Trophoblast cell (in vitro differentiated cells and primary cell): ENCODE data around the gene TMCC1.
A peak's percentile ranks its signal among the peaks of the same experiment; 100 is the strongest.

Experiments
- DNase-seq, 2 donors: peaks; one replicate each; pipeline ENCODE4 v3.0.0-alpha.2; 2016
- H2AFZ ChIP-seq: 2 replicates; pipeline ENCODE4 v1.6.1; 2013; ENCODE audit warnings: low read length, moderate library complexity, mild to moderate bottlenecking; ENCODE audit not compliant: insufficient read depth, poor library complexity
- H2AK5ac ChIP-seq: 2 replicates; pipeline ENCODE4 v1.6.1; 2013; ENCODE audit warnings: mild to moderate bottlenecking, low read length
- H2BK120ac ChIP-seq: 2 replicates; pipeline ENCODE4 v1.6.1; 2013; ENCODE audit warnings: low read length, mild to moderate bottlenecking, moderate library complexity; ENCODE audit not compliant: insufficient read depth, poor library complexity
- H2BK12ac ChIP-seq: 2 replicates; pipeline ENCODE4 v1.6.1; 2013; ENCODE audit warnings: mild to moderate bottlenecking, low read length, moderate library complexity
- H2BK5ac ChIP-seq: 2 replicates; pipeline ENCODE4 v1.6.1; 2013; ENCODE audit warnings: low read length, low read depth, moderate library complexity, mild to moderate bottlenecking; ENCODE audit not compliant: poor library complexity
- H3K14ac ChIP-seq: 2 replicates; pipeline ENCODE4 v1.6.1; 2013; ENCODE audit warnings: mild to moderate bottlenecking, low read length
- H3K18ac ChIP-seq: 2 replicates; pipeline ENCODE4 v1.6.1; 2013; ENCODE audit warnings: mild to moderate bottlenecking, low read length
- H3K23ac ChIP-seq: 2 replicates; pipeline ENCODE4 v1.6.1; 2013; ENCODE audit warnings: low read length
- H3K27ac ChIP-seq: 2 replicates; pipeline ENCODE4 v1.5.1; 2013; ENCODE audit warnings: low read depth, mild to moderate bottlenecking, inconsistent platforms, low read length, moderate library complexity
- H3K27me3 ChIP-seq: 2 replicates; pipeline ENCODE4 v1.6.1; 2013; ENCODE audit warnings: inconsistent platforms, mild to moderate bottlenecking, low read length, moderate library complexity; ENCODE audit not compliant: insufficient read depth
- H3K36me3 ChIP-seq, 2 experiments: 1 replicate in 1 of 2; 2 replicates in 1 of 2; pipeline ENCODE4 v1.6.1; 2013; ENCODE audit warnings: low read length in 2 of 2, mild to moderate bottlenecking in 2 of 2, moderate library complexity in 1 of 2; ENCODE audit not compliant: insufficient read depth in 2 of 2, control insufficient read depth in 1 of 2
- H3K4ac ChIP-seq: 2 replicates; pipeline ENCODE4 v1.6.1; 2013; ENCODE audit warnings: low read depth, mild to moderate bottlenecking, low read length, moderate library complexity
- H3K4me1 ChIP-seq, 2 experiments: 1 replicate in 1 of 2; 2 replicates in 1 of 2; pipeline ENCODE4 v1.6.1; 2013; ENCODE audit warnings: low read length in 2 of 2, mild to moderate bottlenecking in 2 of 2, moderate library complexity in 1 of 2; ENCODE audit not compliant: insufficient read depth in 2 of 2, control insufficient read depth in 1 of 2
- H3K4me2 ChIP-seq: 2 replicates; pipeline ENCODE4 v1.6.1; 2013; ENCODE audit warnings: inconsistent platforms, mild to moderate bottlenecking, low read length, moderate library complexity
- H3K4me3 ChIP-seq: 2 replicates; pipeline ENCODE4 v1.5.1; 2013; ENCODE audit warnings: mild to moderate bottlenecking, low read depth, low read length, inconsistent platforms
- H3K79me1 ChIP-seq: one replicate; pipeline ENCODE4 v1.6.1; 2013; ENCODE audit warnings: low read length
- H3K79me2 ChIP-seq: 2 replicates; pipeline ENCODE4 v1.6.1; 2013; ENCODE audit warnings: low read length, mild to moderate bottlenecking; ENCODE audit not compliant: control insufficient read depth, insufficient read depth, poor library complexity
- H3K9ac ChIP-seq: 2 replicates; pipeline ENCODE4 v1.6.1; 2013; ENCODE audit warnings: mild to moderate bottlenecking, low read length
- H3K9me3 ChIP-seq: 2 replicates; pipeline ENCODE4 v1.6.1; 2013; ENCODE audit warnings: low read depth, mild to moderate bottlenecking, control low read depth, inconsistent platforms, low read length; ENCODE audit not compliant: insufficient read depth
- H4K12ac ChIP-seq: 2 replicates; pipeline ENCODE4 v1.6.1; 2013; ENCODE audit warnings: low read depth, mild to moderate bottlenecking, low read length, moderate library complexity
- H4K8ac ChIP-seq: 2 replicates; pipeline ENCODE4 v1.6.1; 2013; ENCODE audit warnings: low read depth, mild to moderate bottlenecking, low read length, moderate library complexity
- H4K91ac ChIP-seq: one replicate; pipeline ENCODE4 v1.6.1; 2013; ENCODE audit warnings: low read depth, mild to moderate bottlenecking, low read length, moderate library complexity
- WGBS: extraction: QIAGEN DNeasy Blood & Tissue Kit; methylation state at CpG from one replicate; pipeline ENCODE4 v1.1.7; 2013; ENCODE audit warnings: missing lambda C conversion rate; ENCODE audit not compliant: insufficient read length, insufficient coverage; ENCODE audit errors: extremely low coverage; 5-methylcytosine and 5-hydroxymethylcytosine counted together

Gene TMCC1

DNA sequence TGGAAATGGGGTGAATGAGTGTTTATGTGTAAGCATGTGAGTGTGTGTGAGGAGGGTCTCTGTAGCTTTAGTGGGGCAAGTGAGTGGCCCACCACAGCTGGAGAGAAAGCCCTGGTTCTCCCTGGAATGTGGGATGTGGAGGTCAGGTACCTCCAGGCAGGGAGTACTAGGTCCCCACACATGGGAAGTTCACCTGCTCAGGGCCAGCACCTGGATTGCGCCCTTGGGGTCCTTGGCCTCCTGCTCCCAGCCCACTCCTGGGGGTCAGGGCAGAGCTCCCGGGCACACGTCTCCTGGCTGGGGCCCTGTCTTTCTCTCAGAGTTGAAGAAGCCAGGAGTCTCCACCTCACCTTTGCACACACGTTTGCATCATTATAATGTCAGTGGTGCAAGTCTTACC, 40.0 kb upstream of the TMCC1 start:
- H3K36me3 ChIP-seq: no peaks in the 10 kb centered on the region
- H4K8ac ChIP-seq: no peak overlapping the region
- H3K14ac ChIP-seq: no peak overlapping the region
- no peak overlapping the region for H4K12ac ChIP-seq
- no peak overlapping the region for H3K18ac ChIP-seq
- no peaks in the 10 kb centered on the region for H3K79me2 ChIP-seq
- H3K4me2 ChIP-seq: no peak overlapping the region
- H2BK120ac ChIP-seq: no peak overlapping the region
- no peak overlapping the region for H3K9ac ChIP-seq
- H3K4me1 ChIP-seq: no peaks in the 10 kb centered on the region
- peak overlapping the region; percentile 76 for H3K23ac ChIP-seq
- H3K4me3 ChIP-seq: no peak overlapping the region
- no peak for DNase-seq
- H2AK5ac ChIP-seq: no peak overlapping the region
- H3K79me1 ChIP-seq: peaks cover 1% of the 10 kb centered on the region
- H3K27me3 ChIP-seq: no peaks in the 10 kb centered on the region
- no peak overlapping the region for H2AFZ ChIP-seq
- H2BK12ac ChIP-seq: no peak overlapping the region
- H3K27ac ChIP-seq: no peak overlapping the region
- peaks cover 2% of the 10 kb centered on the region for H3K9me3 ChIP-seq
- H4K91ac ChIP-seq: no peak overlapping the region
- H3K4ac ChIP-seq: no peak overlapping the region
- no peak overlapping the region for H2BK5ac ChIP-seq
- WGBS: no CpG with 5 or more reads among the region's 4 CpGs

DNA sequence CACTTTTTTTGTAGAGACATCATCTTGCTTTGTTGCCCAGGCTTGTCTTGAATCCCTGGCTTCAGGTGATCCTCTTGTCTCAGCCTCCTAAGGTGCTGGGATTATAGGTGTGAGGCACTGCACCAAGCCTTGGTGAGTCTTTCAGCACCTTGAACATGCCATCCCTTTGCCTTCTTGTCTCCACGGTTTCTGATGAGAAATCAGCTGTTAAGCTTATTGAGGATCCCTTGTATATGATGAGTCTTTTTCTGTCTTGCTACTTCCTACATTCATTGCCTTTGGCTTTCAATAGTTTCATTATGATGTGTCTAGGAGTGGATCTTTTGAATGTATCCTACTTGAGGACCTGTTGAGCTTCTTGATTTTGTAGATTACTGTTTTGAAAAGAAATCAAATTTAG, 35.9 kb upstream of the TMCC1 start:
- H3K14ac ChIP-seq: no peak overlapping the region
- H3K27ac ChIP-seq: no peak overlapping the region
- no peak overlapping the region for H4K91ac ChIP-seq
- H3K18ac ChIP-seq: no peak overlapping the region
- H3K4me2 ChIP-seq: no peak overlapping the region
- H3K36me3 ChIP-seq: no peaks in the 10 kb centered on the region
- H3K79me2 ChIP-seq: no peaks in the 10 kb centered on the region
- WGBS: no CpG with 5 or more reads among the region's 1 CpG
- H3K4me1 ChIP-seq: no peaks in the 10 kb centered on the region
- no peak overlapping the region for H2AFZ ChIP-seq
- no peak overlapping the region for H3K23ac ChIP-seq
- no peak overlapping the region for H3K9ac ChIP-seq
- no peak overlapping the region for H3K4ac ChIP-seq
- no peaks in the 10 kb centered on the region for H3K27me3 ChIP-seq
- H2AK5ac ChIP-seq: no peak overlapping the region
- H3K9me3 ChIP-seq: peaks cover 5% of the 10 kb centered on the region
- H2BK5ac ChIP-seq: no peak overlapping the region
- no peak overlapping the region for H2BK120ac ChIP-seq
- no peak overlapping the region for H3K4me3 ChIP-seq
- no peak overlapping the region for H4K12ac ChIP-seq
- H2BK12ac ChIP-seq: no peak overlapping the region
- DNase-seq: no peak
- H4K8ac ChIP-seq: no peak overlapping the region
- H3K79me1 ChIP-seq: peaks cover 1% of the 10 kb centered on the region

DNA sequence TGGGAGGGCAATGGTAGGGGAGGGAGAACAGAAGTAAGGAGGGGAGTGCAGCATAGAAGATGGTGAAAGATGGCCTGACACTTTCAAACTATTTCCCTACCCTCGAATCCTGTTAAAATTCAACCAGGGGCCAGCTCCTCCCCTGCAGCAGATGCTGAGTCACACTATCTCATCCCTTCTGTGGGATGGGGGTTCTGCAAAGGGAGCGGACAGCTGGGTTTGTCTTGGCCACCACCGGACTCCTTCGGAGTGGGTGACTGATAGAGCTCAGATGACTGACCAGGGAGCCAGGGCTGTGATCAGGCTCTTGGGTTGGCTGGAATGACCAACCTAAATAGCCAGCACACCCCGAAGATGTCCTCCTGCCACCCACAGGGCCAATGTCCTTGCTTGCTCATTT, 33.6 kb upstream of the TMCC1 start:
- Histone ChIP-seq H2BK5ac (no peak overlapping the region), H3K14ac (no peak overlapping the region), H3K27ac (no peak overlapping the region), H2AFZ (no peak overlapping the region), H3K4ac (no peak overlapping the region), H4K12ac (no peak overlapping the region), H3K4me3 (no peak overlapping the region), H3K27me3 (no peaks in the 10 kb centered on the region), H3K4me1 (no peaks in the 10 kb centered on the region), H4K91ac (no peak overlapping the region), H2AK5ac (no peak overlapping the region), H2BK12ac (no peak overlapping the region), H3K79me2 (no peaks in the 10 kb centered on the region), H3K23ac (no peak overlapping the region), H4K8ac (no peak overlapping the region), H3K9ac (no peak overlapping the region), H3K18ac (no peak overlapping the region), H2BK120ac (no peak overlapping the region), H3K4me2 (no peak overlapping the region), H3K79me1 (no peaks in the 10 kb centered on the region), H3K9me3 (peaks cover 5% of the 10 kb centered on the region), H3K36me3 (no peaks in the 10 kb centered on the region)
- DNase-seq: no peak
- no CpG with 5 or more reads among the region's 5 CpGs for WGBS

DNA sequence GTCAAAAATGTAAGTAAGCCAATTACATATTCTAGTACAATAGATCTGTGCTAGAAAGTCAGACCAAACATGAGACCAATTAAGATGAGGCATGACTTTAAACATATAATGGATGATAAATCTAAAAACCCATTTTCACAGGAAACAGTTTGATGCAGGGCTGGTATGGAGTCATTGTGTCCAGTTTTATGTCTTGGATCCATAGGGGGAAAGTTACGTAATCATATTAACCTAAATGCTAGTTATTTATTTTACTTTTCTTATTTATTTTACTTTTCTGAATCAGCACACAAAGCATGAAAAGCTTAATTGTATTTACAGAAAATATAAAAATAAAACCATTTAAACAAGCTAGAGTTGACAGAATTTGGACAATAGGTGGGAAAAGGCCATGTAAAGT, 26.3 kb upstream of the TMCC1 start:
- no peak overlapping the region for H2AK5ac ChIP-seq
- no CpG with 5 or more reads among the region's 1 CpG for WGBS
- peaks cover 27% of the 10 kb centered on the region for H3K9me3 ChIP-seq
- H3K79me1 ChIP-seq: no peaks in the 10 kb centered on the region
- H3K79me2 ChIP-seq: no peaks in the 10 kb centered on the region
- H4K12ac ChIP-seq: no peak overlapping the region
- no peak overlapping the region for H4K91ac ChIP-seq
- H3K4me1 ChIP-seq: no peaks in the 10 kb centered on the region
- H3K23ac ChIP-seq: no peak overlapping the region
- H3K9ac ChIP-seq: no peak overlapping the region
- H2BK12ac ChIP-seq: no peak overlapping the region
- DNase-seq: no peak
- no peak overlapping the region for H3K18ac ChIP-seq
- H3K4me3 ChIP-seq: no peak overlapping the region
- no peak overlapping the region for H3K4ac ChIP-seq
- no peak overlapping the region for H3K14ac ChIP-seq
- H3K27me3 ChIP-seq: no peaks in the 10 kb centered on the region
- H3K36me3 ChIP-seq: peaks cover 0 to 2% of the 10 kb centered on the region in 2 experiments
- no peak overlapping the region for H3K27ac ChIP-seq
- no peak overlapping the region for H4K8ac ChIP-seq
- H2AFZ ChIP-seq: no peak overlapping the region
- no peak overlapping the region for H2BK120ac ChIP-seq
- H2BK5ac ChIP-seq: no peak overlapping the region
- no peak overlapping the region for H3K4me2 ChIP-seq
